Measurements from ENCODE around the gene PHACTR3. TPM values are rescaled to one million over a fixed set of nuclear protein-coding genes. Genes with fewer than 3 reads are reported as not detected.

The PHACTR3 gene
- total and polyA plus RNA-seq, 2 donors (not counting 3 experiments of a cell fraction or from before 2014, with no cell fraction given) = not detected

DNA sequence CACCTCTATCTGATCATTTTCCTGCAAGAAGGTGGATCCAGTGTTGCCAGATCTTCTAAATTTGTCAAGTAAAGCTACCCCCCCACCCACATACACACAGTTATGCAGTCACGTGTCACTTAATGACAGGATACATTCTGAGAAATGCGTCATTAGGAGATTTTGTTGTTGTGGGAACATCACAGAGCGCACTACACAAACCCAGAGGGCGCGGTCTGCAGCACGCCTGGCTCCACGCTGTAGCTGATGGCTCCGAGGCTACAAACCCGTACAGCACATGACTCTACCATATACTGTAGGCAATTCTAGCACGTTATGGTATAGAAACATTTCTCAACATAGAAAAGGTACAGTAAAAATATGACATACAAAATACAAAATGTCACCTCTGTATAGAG, 202.2 kb downstream of the PHACTR3 start:
- DNase-seq (ENCODE audit: low read depth, low spot score) (no peak), FAIRE-seq (no peak)
- no TSS peak for BruUV-seq (replicated peaks)
- Histone ChIP-seq H2AFZ (ENCODE audit: low read depth, low read length) (no peak overlapping the region), H3K36me3 (ENCODE audit: control insufficient read depth in 2 of 2, extremely low read depth in 1 of 2, insufficient read depth in 2 of 2, low read length in 2 of 2) (no peaks in the 10 kb centered on the region), H3K4me2 (ENCODE audit: insufficient read depth, low read length) (no peak overlapping the region), H3K4me3 (replicated peaks in 1 of 3; ENCODE audit: insufficient read depth in 1 of 3, low read depth in 1 of 3, low read length in 3 of 3) (no peak overlapping the region), H3K9me1 (replicated peaks; ENCODE audit: control insufficient read depth, extremely low read depth, insufficient read depth, low read length) (no peaks in the 10 kb centered on the region), H4K20me1 (replicated peaks; ENCODE audit: control insufficient read depth, extremely low read depth, insufficient read depth, low read length) (no peaks in the 10 kb centered on the region), H3K27ac (ENCODE audit: insufficient read depth, low read depth, low read length) (no peak overlapping the region), H3K9ac (replicated peaks; ENCODE audit: extremely low read depth, insufficient read depth, low read length) (no peak overlapping the region), H3K9me3 (replicated peaks; ENCODE audit: control insufficient read depth, insufficient read depth, low read length) (no peaks in the 10 kb centered on the region), H3K27me3 (ENCODE audit: control insufficient read depth in 2 of 2, insufficient read depth in 2 of 2, low read length in 2 of 2) (no peaks in the 10 kb centered on the region), H3K4me1 (ENCODE audit: control insufficient read depth, extremely low read depth, insufficient read depth, low read length) (no peaks in the 10 kb centered on the region), H3K79me2 (ENCODE audit: control insufficient read depth, insufficient read depth, low read length) (no peaks in the 10 kb centered on the region)
- ChIA-PET POLR2A (no interaction called here), CTCF (no interaction called here)
- TF ChIP-seq, protein P1, sequence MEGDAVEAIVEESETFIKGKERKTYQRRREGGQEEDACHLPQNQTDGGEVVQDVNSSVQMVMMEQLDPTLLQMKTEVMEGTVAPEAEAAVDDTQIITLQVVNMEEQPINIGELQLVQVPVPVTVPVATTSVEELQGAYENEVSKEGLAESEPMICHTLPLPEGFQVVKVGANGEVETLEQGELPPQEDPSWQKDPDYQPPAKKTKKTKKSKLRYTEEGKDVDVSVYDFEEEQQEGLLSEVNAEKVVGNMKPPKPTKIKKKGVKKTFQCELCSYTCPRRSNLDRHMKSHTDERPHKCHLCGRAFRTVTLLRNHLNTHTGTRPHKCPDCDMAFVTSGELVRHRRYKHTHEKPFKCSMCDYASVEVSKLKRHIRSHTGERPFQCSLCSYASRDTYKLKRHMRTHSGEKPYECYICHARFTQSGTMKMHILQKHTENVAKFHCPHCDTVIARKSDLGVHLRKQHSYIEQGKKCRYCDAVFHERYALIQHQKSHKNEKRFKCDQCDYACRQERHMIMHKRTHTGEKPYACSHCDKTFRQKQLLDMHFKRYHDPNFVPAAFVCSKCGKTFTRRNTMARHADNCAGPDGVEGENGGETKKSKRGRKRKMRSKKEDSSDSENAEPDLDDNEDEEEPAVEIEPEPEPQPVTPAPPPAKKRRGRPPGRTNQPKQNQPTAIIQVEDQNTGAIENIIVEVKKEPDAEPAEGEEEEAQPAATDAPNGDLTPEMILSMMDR (IDR thresholded peaks at IDR 0.05; ENCODE audit: extremely low read depth in 1 of 2, insufficient read depth in 1 of 2, low read depth in 1 of 2, low read length in 2 of 2) = no peak
- TF ChIP-seq FOS (IDR thresholded peaks at IDR 0.05; ENCODE audit: borderline replicate concordance, insufficient read depth, low read length) = no peak
- no peak for TF ChIP-seq EZH2 (IDR thresholded peaks at IDR 0.05; ENCODE audit: borderline replicate concordance, low read depth, low read length, severe bottlenecking)
- TF ChIP-seq POLR2AphosphoS5 (IDR thresholded peaks at IDR 0.05; ENCODE audit: insufficient read depth, low read depth, low read length) = no peak
- no peak for TF ChIP-seq JUN (IDR thresholded peaks at IDR 0.05; ENCODE audit: borderline replicate concordance, insufficient read depth, insufficient read length, low read depth)
- no peak for TF ChIP-seq GATA2 (IDR thresholded peaks at IDR 0.05; ENCODE audit: insufficient read depth, insufficient read length, low read depth, low read length)
- TF ChIP-seq, protein P2, sequence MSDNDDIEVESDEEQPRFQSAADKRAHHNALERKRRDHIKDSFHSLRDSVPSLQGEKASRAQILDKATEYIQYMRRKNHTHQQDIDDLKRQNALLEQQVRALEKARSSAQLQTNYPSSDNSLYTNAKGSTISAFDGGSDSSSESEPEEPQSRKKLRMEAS (IDR thresholded peaks at IDR 0.05; ENCODE audit: insufficient read depth, insufficient read length) = no peak
- no peak for TF ChIP-seq POLR2A (IDR thresholded peaks at IDR 0.05; ENCODE audit: low read depth, low read length)
- no peak for TF ChIP-seq MYC (IDR thresholded peaks at IDR 0.05; ENCODE audit: low read depth, low read length)
- dilution Hi-C loops (cut with MboI; ENCODE audit: extremely low pct_ligation_motif_present, low sequenced_read_pairs) = no loop called here
- intact Hi-C loops (cut with micrococcal nuclease) = no loop called here
